Panc1 (cell line): ENCODE measurements around the gene CLPSL2.

ENCODE experiments used
- CTCF ChIP-seq: fragments of 450-650 bp; IDR thresholded peaks from 2 replicates; pipeline ENCODE4 v1.5.1; 2017; ENCODE audit warnings: mild to moderate bottlenecking
- POLR2AphosphoS5 ChIP-seq: IDR thresholded peaks from 2 replicates; pipeline ENCODE4 v1.6.1; 2012; ENCODE audit warnings: mild to moderate bottlenecking, low read depth, low read length, moderate library complexity
- TF ChIP-seq, protein P1 (sequence below), 2 experiments: IDR thresholded peaks; 2 replicates each; pipeline ENCODE4 v1.6.1; 2011 to 2012; ENCODE audit warnings: low read depth in 2 of 2, control low read depth in 1 of 2, low read length in 1 of 2, mild to moderate bottlenecking in 1 of 2, moderate library complexity in 1 of 2; ENCODE audit not compliant: insufficient read depth in 1 of 2

DNA sequence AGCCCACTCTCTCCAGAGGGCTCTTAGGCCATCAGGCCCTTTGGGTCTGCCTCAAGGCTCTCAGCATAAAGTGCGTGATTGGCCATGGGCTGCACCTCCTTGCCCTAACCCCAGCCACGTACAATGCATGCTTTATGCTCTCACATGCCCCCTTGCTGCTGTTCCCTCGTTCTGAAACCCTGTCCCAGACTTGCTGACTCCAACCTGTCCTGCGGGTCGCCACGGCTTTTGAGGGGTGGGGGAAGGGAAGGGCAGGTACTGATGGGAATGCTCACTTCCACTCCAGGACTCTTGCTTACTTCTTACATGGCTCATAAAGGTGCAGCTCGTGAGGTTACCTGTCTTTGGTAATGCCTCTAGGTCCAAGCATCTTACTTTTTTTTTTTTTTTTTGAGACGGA, 33.6 kb upstream of the CLPSL2 start:
- no peak for TF ChIP-seq CTCF
- no peak for TF ChIP-seq POLR2AphosphoS5
- TF ChIP-seq, protein P1, sequence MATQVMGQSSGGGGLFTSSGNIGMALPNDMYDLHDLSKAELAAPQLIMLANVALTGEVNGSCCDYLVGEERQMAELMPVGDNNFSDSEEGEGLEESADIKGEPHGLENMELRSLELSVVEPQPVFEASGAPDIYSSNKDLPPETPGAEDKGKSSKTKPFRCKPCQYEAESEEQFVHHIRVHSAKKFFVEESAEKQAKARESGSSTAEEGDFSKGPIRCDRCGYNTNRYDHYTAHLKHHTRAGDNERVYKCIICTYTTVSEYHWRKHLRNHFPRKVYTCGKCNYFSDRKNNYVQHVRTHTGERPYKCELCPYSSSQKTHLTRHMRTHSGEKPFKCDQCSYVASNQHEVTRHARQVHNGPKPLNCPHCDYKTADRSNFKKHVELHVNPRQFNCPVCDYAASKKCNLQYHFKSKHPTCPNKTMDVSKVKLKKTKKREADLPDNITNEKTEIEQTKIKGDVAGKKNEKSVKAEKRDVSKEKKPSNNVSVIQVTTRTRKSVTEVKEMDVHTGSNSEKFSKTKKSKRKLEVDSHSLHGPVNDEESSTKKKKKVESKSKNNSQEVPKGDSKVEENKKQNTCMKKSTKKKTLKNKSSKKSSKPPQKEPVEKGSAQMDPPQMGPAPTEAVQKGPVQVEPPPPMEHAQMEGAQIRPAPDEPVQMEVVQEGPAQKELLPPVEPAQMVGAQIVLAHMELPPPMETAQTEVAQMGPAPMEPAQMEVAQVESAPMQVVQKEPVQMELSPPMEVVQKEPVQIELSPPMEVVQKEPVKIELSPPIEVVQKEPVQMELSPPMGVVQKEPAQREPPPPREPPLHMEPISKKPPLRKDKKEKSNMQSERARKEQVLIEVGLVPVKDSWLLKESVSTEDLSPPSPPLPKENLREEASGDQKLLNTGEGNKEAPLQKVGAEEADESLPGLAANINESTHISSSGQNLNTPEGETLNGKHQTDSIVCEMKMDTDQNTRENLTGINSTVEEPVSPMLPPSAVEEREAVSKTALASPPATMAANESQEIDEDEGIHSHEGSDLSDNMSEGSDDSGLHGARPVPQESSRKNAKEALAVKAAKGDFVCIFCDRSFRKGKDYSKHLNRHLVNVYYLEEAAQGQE (IDR thresholded peaks at IDR 0.05; ENCODE audit: insufficient read depth in 1 of 2, low read depth in 2 of 2, low read length in 1 of 2) = no peak
